ENCODE measurements around the gene MINDY4. TPM values are rescaled to one million over a fixed set of nuclear protein-coding genes. Genes with fewer than 3 reads are reported as not detected.

The MINDY4 gene
- total RNA-seq, 1 experiment from 2014 or later, result 9.2 TPM

DNA sequence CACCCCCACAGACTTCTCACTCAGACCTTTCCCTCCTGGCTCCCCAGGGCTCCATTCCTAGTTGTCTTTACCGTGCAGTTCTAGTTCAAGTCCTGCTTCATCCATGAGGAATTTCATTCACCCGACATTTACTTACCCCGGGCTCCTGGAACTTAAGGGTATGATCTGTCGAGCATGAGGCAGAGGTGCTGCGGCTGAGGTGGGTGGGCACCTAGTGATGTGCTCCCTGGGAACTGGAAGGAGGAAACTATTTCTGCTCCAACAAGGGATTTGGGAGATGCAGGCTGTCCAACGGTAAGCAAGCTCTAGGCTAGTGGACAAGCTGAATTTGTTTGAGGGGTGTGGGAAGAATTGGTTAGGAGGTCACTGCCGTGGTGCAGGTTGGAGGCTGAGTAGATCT lies 110.2 kb downstream of the MINDY4 start:
- Mint-ChIP-seq H3K4me1 (ENCODE audit: insufficient read depth, unreplicated experiment) (no peaks in the 10 kb centered on the region), H3K27me3 (ENCODE audit: insufficient read depth, unreplicated experiment) (no peaks in the 10 kb centered on the region), H3K4me3 (ENCODE audit: unreplicated experiment) (no peak overlapping the region), H3K36me3 (ENCODE audit: insufficient read depth, unreplicated experiment) (peaks cover 12% of the 10 kb centered on the region), H3K27ac (ENCODE audit: low read depth, unreplicated experiment) (no peak overlapping the region), H3K9me3 (ENCODE audit: unreplicated experiment) (no peaks in the 10 kb centered on the region)
- ChIA-PET POLR2A (no interaction called here), CTCF (interaction anchor here (0.6 to 2.2 kb wide), 2 partner anchors 15 to 58 kb away, joined by 3 to 6 read pairs; no protein-coding TSS in a partner anchor)
- DNase-seq (ENCODE audit: unreplicated experiment), result no peak
- intact Hi-C loops (cut with micrococcal nuclease), result no loop called here
- no TSS peak for BruUV-seq (replicated peaks)
- TF ChIP-seq, protein P1, sequence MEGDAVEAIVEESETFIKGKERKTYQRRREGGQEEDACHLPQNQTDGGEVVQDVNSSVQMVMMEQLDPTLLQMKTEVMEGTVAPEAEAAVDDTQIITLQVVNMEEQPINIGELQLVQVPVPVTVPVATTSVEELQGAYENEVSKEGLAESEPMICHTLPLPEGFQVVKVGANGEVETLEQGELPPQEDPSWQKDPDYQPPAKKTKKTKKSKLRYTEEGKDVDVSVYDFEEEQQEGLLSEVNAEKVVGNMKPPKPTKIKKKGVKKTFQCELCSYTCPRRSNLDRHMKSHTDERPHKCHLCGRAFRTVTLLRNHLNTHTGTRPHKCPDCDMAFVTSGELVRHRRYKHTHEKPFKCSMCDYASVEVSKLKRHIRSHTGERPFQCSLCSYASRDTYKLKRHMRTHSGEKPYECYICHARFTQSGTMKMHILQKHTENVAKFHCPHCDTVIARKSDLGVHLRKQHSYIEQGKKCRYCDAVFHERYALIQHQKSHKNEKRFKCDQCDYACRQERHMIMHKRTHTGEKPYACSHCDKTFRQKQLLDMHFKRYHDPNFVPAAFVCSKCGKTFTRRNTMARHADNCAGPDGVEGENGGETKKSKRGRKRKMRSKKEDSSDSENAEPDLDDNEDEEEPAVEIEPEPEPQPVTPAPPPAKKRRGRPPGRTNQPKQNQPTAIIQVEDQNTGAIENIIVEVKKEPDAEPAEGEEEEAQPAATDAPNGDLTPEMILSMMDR (IDR thresholded peaks at IDR 0.05; ENCODE audit: unreplicated experiment), result no peak

DNA sequence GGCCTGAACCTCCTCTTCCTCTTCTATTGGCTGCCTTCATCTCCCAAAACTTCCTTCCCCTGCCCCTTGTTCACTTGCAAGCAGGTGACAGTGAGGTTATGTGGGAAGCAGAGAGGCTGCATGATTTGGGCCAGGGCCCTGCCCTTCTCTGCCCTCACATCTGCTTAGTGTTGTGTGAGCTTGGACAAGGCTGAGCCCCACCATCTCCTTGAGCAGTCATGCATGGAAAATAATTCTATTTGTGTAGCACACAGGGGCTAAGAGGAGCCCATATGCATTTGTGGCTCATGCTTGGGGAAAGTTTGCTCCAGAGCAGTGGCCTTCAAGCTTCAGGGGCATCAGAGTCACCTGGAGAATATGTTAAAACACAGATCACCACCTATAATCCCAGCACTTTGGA lies 113.7 kb downstream of the MINDY4 start:
- TF ChIP-seq, protein P1 (IDR thresholded peaks at IDR 0.05; ENCODE audit: unreplicated experiment), result no peak
- POLR2A ChIA-PET, result no interaction called here
- Mint-ChIP-seq H3K4me3 (ENCODE audit: unreplicated experiment) (no peak overlapping the region), H3K9me3 (ENCODE audit: unreplicated experiment) (no peaks in the 10 kb centered on the region), H3K4me1 (ENCODE audit: insufficient read depth, unreplicated experiment) (peaks cover 6% of the 10 kb centered on the region), H3K27me3 (ENCODE audit: insufficient read depth, unreplicated experiment) (no peaks in the 10 kb centered on the region), H3K27ac (ENCODE audit: low read depth, unreplicated experiment) (no peak overlapping the region), H3K36me3 (ENCODE audit: insufficient read depth, unreplicated experiment) (peaks cover 18% of the 10 kb centered on the region)
- no TSS peak for BruUV-seq (replicated peaks)
- CTCF ChIA-PET, result interaction anchor here (0.5 to 1.2 kb wide), 2 partner anchors 174 to 237 kb away, joined by 3 to 4 read pairs; no protein-coding TSS in a partner anchor
- DNase-seq (ENCODE audit: unreplicated experiment), result no peak
- intact Hi-C loops (cut with micrococcal nuclease), result no loop called here

DNA sequence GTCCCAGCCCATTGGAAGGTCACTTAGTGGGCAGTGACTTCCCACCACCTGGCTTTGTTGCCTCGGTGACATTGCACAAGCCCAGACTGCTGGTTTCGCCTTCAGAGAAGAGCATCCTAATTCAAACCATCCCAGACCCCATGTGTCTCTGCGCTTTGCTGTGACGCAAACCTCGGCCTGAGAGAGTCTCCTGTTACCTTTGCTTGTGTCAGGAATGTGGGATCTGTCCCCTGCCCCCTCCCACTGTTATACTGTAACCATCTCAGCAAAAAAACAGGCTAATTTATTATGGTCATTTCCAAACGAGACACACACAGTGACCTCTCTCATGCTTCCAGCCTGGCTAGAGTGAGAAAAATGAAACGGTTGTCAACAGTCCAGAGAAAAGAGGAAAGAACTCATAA lies 115.4 kb downstream of the MINDY4 start:
- H3K27me3 Mint-ChIP-seq (ENCODE audit: insufficient read depth, unreplicated experiment), result no peaks in the 10 kb centered on the region
- no TSS peak for BruUV-seq (replicated peaks)
- H3K4me1 Mint-ChIP-seq (ENCODE audit: insufficient read depth, unreplicated experiment), result peaks cover 6% of the 10 kb centered on the region
- TF ChIP-seq, protein P1 (IDR thresholded peaks at IDR 0.05; ENCODE audit: unreplicated experiment), result no peak
- intact Hi-C loops (cut with micrococcal nuclease), result no loop called here
- DNase-seq (ENCODE audit: unreplicated experiment), result no peak
- no peak overlapping the region for H3K4me3 Mint-ChIP-seq (ENCODE audit: unreplicated experiment)
- CTCF ChIA-PET, result interaction anchor here (0.9 kb wide), 2 partner anchors 38 to 97 kb away, joined by 3 to 4 read pairs; no protein-coding TSS in a partner anchor
- POLR2A ChIA-PET, result no interaction called here
- H3K27ac Mint-ChIP-seq (ENCODE audit: low read depth, unreplicated experiment), result no peak overlapping the region
- peaks cover 13% of the 10 kb centered on the region for H3K36me3 Mint-ChIP-seq (ENCODE audit: insufficient read depth, unreplicated experiment)
- no peaks in the 10 kb centered on the region for H3K9me3 Mint-ChIP-seq (ENCODE audit: unreplicated experiment)

DNA sequence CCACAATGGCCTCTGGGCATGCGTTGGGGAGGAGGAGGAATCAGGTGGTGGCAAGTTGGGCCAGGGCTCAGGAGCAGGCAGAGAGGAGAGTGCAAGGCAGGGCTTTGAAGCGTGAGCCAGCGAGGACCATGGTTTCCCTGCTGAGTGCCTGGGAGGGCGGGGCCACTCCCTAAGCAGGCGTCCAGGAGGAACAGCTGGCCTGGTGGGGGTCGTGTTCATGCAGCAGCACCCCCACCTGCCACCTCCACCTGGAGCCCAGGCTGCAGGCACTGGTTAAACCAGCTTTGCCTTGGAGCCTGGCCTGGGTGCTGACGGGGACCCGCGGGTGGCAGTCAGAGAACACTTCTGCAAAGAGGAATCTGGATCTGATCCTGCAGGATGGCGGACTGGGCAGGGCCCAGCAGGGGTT lies 116.3 kb downstream of the MINDY4 start:
- CTCF ChIA-PET, result interaction anchor here (0.5 to 1.6 kb wide), 4 partner anchors 37 to 96 kb away, joined by 3 to 4 read pairs (median 3); no protein-coding TSS in a partner anchor
- no peaks in the 10 kb centered on the region for H3K27me3 Mint-ChIP-seq (ENCODE audit: insufficient read depth, unreplicated experiment)
- H3K4me3 Mint-ChIP-seq (ENCODE audit: unreplicated experiment), result no peak overlapping the region
- no peaks in the 10 kb centered on the region for H3K9me3 Mint-ChIP-seq (ENCODE audit: unreplicated experiment)
- intact Hi-C loops (cut with micrococcal nuclease), result no loop called here
- no peak for DNase-seq (ENCODE audit: unreplicated experiment)
- BruUV-seq (replicated peaks), result no TSS peak
- no peak overlapping the region for H3K27ac Mint-ChIP-seq (ENCODE audit: low read depth, unreplicated experiment)
- peaks cover 13% of the 10 kb centered on the region for H3K36me3 Mint-ChIP-seq (ENCODE audit: insufficient read depth, unreplicated experiment)
- peaks cover 6% of the 10 kb centered on the region for H3K4me1 Mint-ChIP-seq (ENCODE audit: insufficient read depth, unreplicated experiment)
- POLR2A ChIA-PET, result no interaction called here
- TF ChIP-seq, protein P1 (IDR thresholded peaks at IDR 0.05; ENCODE audit: unreplicated experiment), result no peak

All from MCF 10A (cell line).